ENCODE measurements around the gene MYLK2.
"Not testable (repeated sequence)": the region's sequence is repeated elsewhere in the genome, so short reads cannot be mapped to it uniquely, and the experiment has no call there.

The MYLK2 gene

GRCh38 chr20:31816221-31816620 is 2.9 kb upstream of the MYLK2 start:
- DNase-seq = no peak

DNA sequence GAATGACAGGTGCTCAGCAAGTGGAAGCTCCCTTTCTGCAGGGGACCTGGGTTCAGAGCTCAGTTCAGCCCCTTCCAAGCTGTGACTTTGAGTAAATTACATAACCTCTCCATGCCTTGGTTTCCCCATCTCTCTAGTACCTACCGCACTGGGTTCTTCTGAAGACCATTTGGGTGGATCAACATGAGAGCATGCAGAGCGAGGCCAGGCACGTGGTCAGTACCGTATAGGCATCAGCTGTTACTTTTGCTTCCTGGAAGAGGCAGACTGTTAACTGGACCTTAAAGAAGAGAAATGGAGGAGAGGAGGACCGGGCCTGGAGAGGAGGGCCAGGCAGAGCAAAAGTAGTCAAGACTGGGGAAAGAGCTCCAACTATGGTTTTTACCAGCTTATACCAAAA is 1.7 kb upstream of the MYLK2 start:
- DNase-seq = no peak

- DNase-seq = no peak
Observed at GRCh38 chr20:31818376-31818908, 714 bp upstream of the MYLK2 start.

DNA sequence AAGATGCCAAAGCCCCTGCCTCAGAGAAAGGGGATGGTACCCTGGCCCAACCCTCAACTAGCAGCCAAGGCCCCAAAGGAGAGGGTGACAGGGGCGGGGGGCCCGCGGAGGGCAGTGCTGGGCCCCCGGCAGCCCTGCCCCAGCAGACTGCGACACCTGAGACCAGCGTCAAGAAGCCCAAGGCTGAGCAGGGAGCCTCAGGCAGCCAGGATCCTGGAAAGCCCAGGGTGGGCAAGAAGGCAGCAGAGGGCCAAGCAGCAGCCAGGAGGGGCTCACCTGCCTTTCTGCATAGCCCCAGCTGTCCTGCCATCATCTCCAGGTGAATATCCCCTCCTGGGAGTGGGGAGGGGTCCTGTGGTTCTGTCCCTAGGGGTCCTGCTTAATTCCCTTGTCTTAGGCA is 1.1 kb downstream of the MYLK2 start:
- DNase-seq = no peak

DNA sequence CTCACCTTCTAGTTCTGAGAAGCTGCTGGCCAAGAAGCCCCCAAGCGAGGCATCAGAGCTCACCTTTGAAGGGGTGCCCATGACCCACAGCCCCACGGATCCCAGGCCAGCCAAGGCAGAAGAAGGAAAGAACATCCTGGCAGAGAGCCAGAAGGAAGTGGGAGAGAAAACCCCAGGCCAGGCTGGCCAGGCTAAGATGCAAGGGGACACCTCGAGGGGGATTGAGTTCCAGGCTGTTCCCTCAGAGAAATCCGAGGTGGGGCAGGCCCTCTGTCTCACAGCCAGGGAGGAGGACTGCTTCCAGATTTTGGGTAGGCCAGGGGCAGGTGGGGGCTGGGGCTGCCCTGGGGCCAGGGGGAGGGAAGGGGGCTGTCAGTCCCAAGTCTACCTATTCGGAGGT is 2.3 kb downstream of the MYLK2 start:
- no peak for DNase-seq

DNA sequence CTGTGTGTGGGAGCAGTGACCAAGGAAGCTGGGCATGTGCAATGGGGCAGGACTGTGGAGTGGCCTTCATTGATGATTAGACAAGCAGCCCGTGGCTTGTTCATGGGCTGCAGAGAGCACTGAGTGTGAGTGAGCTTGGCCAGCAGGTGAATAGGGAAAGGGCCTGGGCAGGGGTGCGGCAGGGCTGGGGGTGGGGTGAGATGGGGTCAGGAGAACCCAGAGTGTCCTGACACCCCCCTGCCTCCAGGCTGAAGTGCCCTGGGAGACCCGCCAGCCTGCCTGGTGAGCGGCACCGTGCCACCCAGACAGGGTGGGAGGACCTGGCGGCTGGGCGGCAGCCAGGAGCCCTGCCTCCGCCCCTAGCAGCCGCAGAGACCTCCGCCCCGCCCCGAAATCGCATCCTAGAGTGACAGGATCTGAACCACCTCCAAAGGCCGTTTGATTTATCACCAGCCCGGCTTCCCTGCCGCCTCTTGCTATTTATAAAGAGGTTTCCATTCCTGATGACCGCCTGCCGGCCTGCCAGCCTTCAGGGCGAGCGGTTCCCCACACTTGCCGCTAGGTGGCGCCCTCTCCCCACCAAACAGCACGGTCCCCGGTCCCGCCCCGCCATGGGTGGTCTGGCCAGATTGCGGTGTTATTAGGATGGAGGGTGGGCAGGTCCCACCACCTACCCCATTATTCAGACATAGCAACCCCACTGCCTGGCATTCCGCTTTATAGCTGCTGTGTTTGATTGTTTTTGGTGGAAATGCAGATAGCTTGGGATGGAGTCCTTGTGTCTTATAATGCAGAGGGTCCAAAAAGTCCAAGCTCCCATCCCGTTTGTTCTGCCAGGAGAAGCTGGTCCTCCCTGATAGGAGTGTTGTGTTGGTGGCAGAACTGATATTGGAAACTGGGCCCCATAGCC is 3.5 kb downstream of the MYLK2 start:
- DNase-seq = peak; percentile 17 to 78 (median 51)

GRCh38 chr20:31823360-31824124 is 4.4 kb downstream of the MYLK2 start:
- DNase-seq = no peak

DNA sequence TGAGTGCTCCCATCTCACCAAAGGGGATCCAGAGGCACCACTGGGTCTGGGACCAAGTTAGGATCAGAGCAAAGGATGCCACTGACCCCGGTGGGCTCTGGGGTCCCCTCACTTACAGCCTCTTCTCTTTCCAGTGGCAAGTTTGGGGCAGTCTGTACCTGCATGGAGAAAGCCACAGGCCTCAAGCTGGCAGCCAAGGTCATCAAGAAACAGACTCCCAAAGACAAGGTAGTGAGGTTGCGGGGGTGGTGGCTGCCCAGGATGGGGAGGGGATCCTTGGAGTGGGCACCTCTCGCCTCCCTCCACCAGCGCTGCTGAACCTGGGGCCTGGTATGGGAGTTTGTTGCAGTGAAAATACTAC is 4.9 kb downstream of the MYLK2 start:
- DNase-seq = no peak

- DNase-seq = no peak
Observed at GRCh38 chr20:31824554-31825313, 5.6 kb downstream of the MYLK2 start.

GRCh38 chr20:31826074-31826473 is 6.9 kb downstream of the MYLK2 start:
- DNase-seq = no peak

DNA sequence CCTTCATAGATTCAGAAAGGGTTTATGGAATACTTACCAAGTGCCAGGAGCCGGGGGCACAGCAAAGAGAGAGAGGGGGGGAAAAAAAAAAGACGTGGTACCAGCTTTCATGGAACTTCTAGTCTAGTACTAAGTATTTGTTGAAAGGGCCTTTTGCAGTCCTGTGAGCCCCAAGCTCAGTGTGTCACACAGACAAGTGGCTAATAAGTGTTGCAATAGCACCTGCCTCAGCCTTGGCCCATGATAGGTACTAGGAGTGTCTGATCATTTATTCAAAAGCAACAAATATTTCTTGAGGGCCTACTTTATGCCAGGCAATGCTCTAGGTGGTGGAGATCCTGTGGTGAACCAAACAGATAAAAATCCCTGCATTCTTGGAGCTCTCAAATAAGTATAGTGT is 7.9 kb downstream of the MYLK2 start:
- DNase-seq = no peak

GRCh38 chr20:31828016-31828415 is 8.9 kb downstream of the MYLK2 start:
- DNase-seq = not testable (repeated sequence)

DNA sequence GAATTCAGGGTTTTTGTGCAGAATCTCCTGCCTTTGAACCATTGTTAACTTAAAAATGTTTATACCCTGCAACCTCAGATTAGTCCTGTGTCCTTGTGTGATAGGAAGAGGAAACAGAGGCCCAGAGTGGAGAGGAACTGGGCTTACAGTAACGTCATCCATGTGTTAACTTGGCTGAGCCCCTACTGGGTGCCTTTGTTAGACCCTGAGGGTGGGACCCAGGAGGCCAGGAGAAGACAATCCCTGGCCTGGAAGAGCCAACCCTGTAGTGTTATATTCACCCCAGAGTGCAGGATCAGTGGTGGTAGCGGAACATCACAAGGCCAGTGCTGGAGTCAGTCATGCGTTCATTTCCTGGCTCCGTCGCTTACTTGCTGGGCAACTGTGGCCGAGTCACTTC is 10.6 kb downstream of the MYLK2 start:
- no peak for DNase-seq

GRCh38 chr20:31830406-31830981 is 11.3 kb downstream of the MYLK2 start:
- DNase-seq = no peak

- no peak for DNase-seq
Observed at GRCh38 chr20:31831211-31831610, 12.1 kb downstream of the MYLK2 start.

GRCh38 chr20:31831771-31832306 is 12.7 kb downstream of the MYLK2 start:
- no peak for DNase-seq

GRCh38 chr20:31833130-31833930 is 14.2 kb downstream of the MYLK2 start:
- peak in 2 of 14 donors; percentile 11 to 20 for DNase-seq

GRCh38 chr20:31833931-31834521 is 14.9 kb downstream of the MYLK2 start:
- DNase-seq = no peak

- DNase-seq = no peak
Observed at GRCh38 chr20:31835554-31835953, 16.4 kb downstream of the MYLK2 start.

GRCh38 chr20:31835977-31836852 is 17.1 kb downstream of the MYLK2 start:
- peak in 11 of 14 donors; percentile 20 to 86 (median 54) for DNase-seq

Data from C1 segment of cervical spinal cord (tissue), 14 donors.